K562 (cell line): ENCODE results near the gene MSH4. TPM values are rescaled to one million over a fixed set of nuclear protein-coding genes. Genes with fewer than 3 reads are reported as not detected.

Experiments used
- FIP1L1 ChIP-seq: fragments of 200-400 bp; formaldehyde crosslinking; IDR thresholded peaks from 2 replicates; pipeline ENCODE4 v1.6.1; 2018; ENCODE audit warnings: mild to moderate bottlenecking, low read depth, low read length; ENCODE audit not compliant: poor library complexity, severe bottlenecking
- FOS ChIP-seq: IDR thresholded peaks from 3 replicates; pipeline ENCODE4 v1.6.1; 2011; ENCODE audit not compliant: insufficient read length; ENCODE audit errors: extremely low read depth
- MTA3 ChIP-seq: fragments of 450-650 bp; formaldehyde crosslinking; IDR thresholded peaks from 2 replicates; pipeline ENCODE4 v1.6.1; 2017; ENCODE audit warnings: mild to moderate bottlenecking, borderline replicate concordance
- MYNN ChIP-seq, 2 experiments: sonication (generic); formaldehyde crosslinking in 1 of 2; IDR thresholded peaks; 2 replicates each; pipeline versions ENCODE4 v1.5.0 to v1.6.1; 2016 to 2020; ENCODE audit warnings: antibody characterized with exemption in 1 of 2, missing genetic modification reagents in 1 of 2
- NBN ChIP-seq: fragments of 450-650 bp; IDR thresholded peaks from 2 replicates; pipeline ENCODE4 v1.6.1; 2016; ENCODE audit warnings: low read depth, mild to moderate bottlenecking
- NCOA2 ChIP-seq, 2 experiments: fragments of 450-650 bp; IDR thresholded peaks; 2 replicates each; pipeline ENCODE4 v1.6.1; 2018; ENCODE audit warnings: mild to moderate bottlenecking in 2 of 2, moderate library complexity in 1 of 2; ENCODE audit not compliant: partially characterized antibody in 2 of 2
- NCOA4 ChIP-seq: fragments of 450-650 bp; IDR thresholded peaks from 2 replicates; pipeline ENCODE4 v1.6.1; 2018; ENCODE audit warnings: mild to moderate bottlenecking; ENCODE audit not compliant: partially characterized antibody
- NUFIP1 ChIP-seq: fragments of 450-650 bp; IDR thresholded peaks from 2 replicates; pipeline ENCODE4 v1.6.1; 2018; ENCODE audit not compliant: partially characterized antibody
- POLR2G ChIP-seq: fragments of 200-400 bp; formaldehyde crosslinking; IDR thresholded peaks from 2 replicates; pipeline ENCODE4 v1.6.1; 2017; ENCODE audit warnings: low read depth, mild to moderate bottlenecking, antibody characterized with exemption, low read length, moderate library complexity
- POLR3G ChIP-seq: IDR thresholded peaks from 2 replicates; pipeline ENCODE4 v1.6.1; 2011; ENCODE audit not compliant: insufficient read length, insufficient replicate concordance; ENCODE audit errors: extremely low read depth
- RFX1 ChIP-seq: fragments of 450-650 bp; IDR thresholded peaks from 2 replicates; pipeline ENCODE4 v1.6.1; 2016; ENCODE audit warnings: mild to moderate bottlenecking, moderate library complexity
- SRSF1 ChIP-seq: fragments of 200-400 bp; formaldehyde crosslinking; IDR thresholded peaks from 2 replicates; pipeline ENCODE4 v1.6.1; 2017; ENCODE audit warnings: mild to moderate bottlenecking, low read depth, low read length, moderate library complexity
- SUPT5H ChIP-seq: fragments of 450-650 bp; IDR thresholded peaks from 2 replicates; pipeline ENCODE4 v1.6.1; 2016
- TAF7 ChIP-seq: fragments of 450-650 bp; IDR thresholded peaks from 2 replicates; pipeline ENCODE4 v1.6.1; 2016; ENCODE audit warnings: missing genetic modification characterization, missing compliant biosample characterization
- ZBTB1 ChIP-seq: sonication (generic); formaldehyde crosslinking; IDR thresholded peaks from 2 replicates; pipeline ENCODE4 v1.8.1; 2023; ENCODE audit warnings: missing genetic modification reagents, low read depth, mild to moderate bottlenecking, borderline replicate concordance
- ZNF175 ChIP-seq: fragments of 200-800 bp; sonication (Bioruptor generic); IDR thresholded peaks from 2 replicates; pipeline ENCODE4 v1.6.1; 2016; ENCODE audit warnings: low read depth, mild to moderate bottlenecking, missing genetic modification characterization, missing compliant biosample characterization
- ZNF347 ChIP-seq: fragments of 450-650 bp; formaldehyde crosslinking; IDR thresholded peaks from 2 replicates; pipeline ENCODE4 v1.4.0; 2020; ENCODE audit warnings: low read depth, mild to moderate bottlenecking, moderate library complexity
- ZNF41 ChIP-seq: fragments of 250-450 bp; sonication (Bioruptor Pico); conservative IDR thresholded peaks from 2 replicates; pipeline ENCODE4 v1.4.0; 2020; ENCODE audit warnings: mild to moderate bottlenecking
- ZNF586 ChIP-seq: fragments of 450-650 bp; formaldehyde crosslinking; conservative IDR thresholded peaks from 2 replicates; pipeline ENCODE4 v1.4.0; 2020; ENCODE audit warnings: mild to moderate bottlenecking, moderate library complexity
- polyA plus RNA-seq, 8 experiments: library from polyadenylated mRNA; depleted of rRNA in 4 of 8; stranded (reverse) in 5 of 8; unstranded in 3 of 8; fragments of >200 nt; fragmentation: Nextera tagmentation in 2 of 8; fragmentation: Illumina TruSeq in 1 of 8; extraction: Ambion mirVana in 2 of 8; extraction: Trizol in 1 of 8; gene quantifications; 2 replicates each; pipeline versions ENCODE4 v1.2.1 to v1.2.3, GENCODE V29; 2011 to 2014; ENCODE audit warnings: inconsistent platforms in 1 of 8, missing spikeins in 1 of 8
- total RNA-seq, 7 experiments: library from RNA; depleted of rRNA in 6 of 7; stranded (reverse); fragments of >200 nt in 6 of 7; fragmentation: Illumina TruSeq in 2 of 7; extraction: Trizol in 2 of 7; gene quantifications; 2 replicates each; pipeline versions ENCODE4 v1.2.1 to v1.2.3, GENCODE V29; 2011 to 2021; ENCODE audit warnings: low replicate concordance in 1 of 7
- TF ChIP-seq, protein P1 (sequence below): conservative IDR thresholded peaks from 2 replicates; pipeline ENCODE4 v1.6.1; 2011; ENCODE audit warnings: low read depth, mild to moderate bottlenecking, low read length; ENCODE audit not compliant: control insufficient read depth
- TF ChIP-seq, protein P2 (sequence below): fragments of 250-450 bp; sonication (Bioruptor Pico); IDR thresholded peaks from 2 replicates; pipeline ENCODE4 v1.8.0; 2021; ENCODE audit warnings: moderate library complexity, mild to moderate bottlenecking, inconsistent platforms

The MSH4 gene
- total and polyA plus RNA-seq, 9 of the 15 experiments (the other 6 are each of a cell fraction or from before 2014, with no cell fraction given), result 0.04 to 0.18 (median 0.12) TPM; not detected in 4

DNA sequence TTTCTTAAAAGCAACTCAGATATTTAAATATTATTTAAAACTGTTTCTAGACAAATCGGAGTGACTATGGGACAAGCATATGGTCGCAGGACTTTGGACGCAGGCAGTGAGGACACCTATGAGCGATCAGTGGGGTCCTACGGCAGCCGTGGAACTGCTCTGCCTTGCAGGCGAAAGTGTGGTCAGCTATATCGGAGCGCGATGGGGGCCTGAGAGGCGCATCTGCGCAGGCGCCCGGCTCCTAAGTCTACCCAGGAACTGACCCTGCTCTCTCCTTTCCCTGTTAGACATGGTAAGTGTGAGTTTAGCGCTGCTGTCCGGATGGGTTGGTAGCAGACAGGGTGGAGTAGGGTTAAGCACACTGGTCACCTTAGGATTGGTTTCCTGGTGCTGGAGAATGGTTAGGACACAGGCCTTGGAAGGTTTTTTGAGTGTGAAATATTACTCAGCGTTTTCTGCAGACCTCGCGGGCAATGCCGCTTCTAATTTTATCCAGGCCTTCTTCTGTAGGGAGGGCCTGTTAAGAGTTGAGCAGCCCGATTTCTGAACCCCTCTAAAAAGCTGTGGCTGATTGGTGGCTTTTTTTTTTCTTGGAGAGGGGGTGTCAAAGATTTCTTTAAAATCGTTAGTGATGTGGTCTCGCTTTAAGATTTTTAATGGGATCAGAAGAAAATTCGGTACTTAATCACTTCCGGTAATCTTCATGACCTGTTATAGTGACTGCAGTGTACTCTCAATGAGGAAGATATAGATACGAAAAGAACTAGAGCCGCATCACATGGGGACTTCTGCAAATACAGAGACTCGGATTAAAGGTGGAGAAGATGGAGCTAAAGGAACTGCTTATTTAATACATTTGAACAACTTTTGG lies 10.5 kb upstream of the MSH4 start, which contains the start of gene RABGGTB (continued):
- TF ChIP-seq TAF7 (tag) (peak; percentile 58; the same call in 1 of the 2 replicates), NCOA2 (IDR thresholded peaks at IDR 0.05; ENCODE audit: partially characterized antibody in 2 of 2) (peak in 1 of 2 experiments; percentile 95), SRSF1 (no peak), ZNF41 (CRISPR knock-in tag) (no peak), MTA3 (no peak; the same call in 1 of the 2 replicates), FOS (no peak), ZNF347 (CRISPR knock-in tag) (no peak), RFX1 (no peak), POLR2G (peak; percentile 80), NBN (no peak), ZNF175 (no peak), FIP1L1 (no peak), SUPT5H (peak; percentile 99), ZNF586 (CRISPR knock-in tag) (no peak), NUFIP1 (no peak), ZBTB1 (no peak), NCOA4 (no peak), MYNN (IDR thresholded peaks at IDR 0.05) (no peak; the same call in 1 of the 2 replicates), MYNN (CRISPR knock-in tag; IDR thresholded peaks at IDR 0.05) (no peak), POLR3G (no peak)
- TF ChIP-seq, protein P1, sequence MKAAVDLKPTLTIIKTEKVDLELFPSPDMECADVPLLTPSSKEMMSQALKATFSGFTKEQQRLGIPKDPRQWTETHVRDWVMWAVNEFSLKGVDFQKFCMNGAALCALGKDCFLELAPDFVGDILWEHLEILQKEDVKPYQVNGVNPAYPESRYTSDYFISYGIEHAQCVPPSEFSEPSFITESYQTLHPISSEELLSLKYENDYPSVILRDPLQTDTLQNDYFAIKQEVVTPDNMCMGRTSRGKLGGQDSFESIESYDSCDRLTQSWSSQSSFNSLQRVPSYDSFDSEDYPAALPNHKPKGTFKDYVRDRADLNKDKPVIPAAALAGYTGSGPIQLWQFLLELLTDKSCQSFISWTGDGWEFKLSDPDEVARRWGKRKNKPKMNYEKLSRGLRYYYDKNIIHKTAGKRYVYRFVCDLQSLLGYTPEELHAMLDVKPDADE, result peak; percentile 53; the same call in 1 of the 2 replicates
- TF ChIP-seq, protein P2, sequence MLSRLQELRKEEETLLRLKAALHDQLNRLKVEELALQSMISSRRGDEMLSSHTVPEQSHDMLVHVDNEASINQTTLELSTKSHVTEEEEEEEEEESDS (CRISPR knock-in tag), result no peak
